ENCODE results near the gene RAC2.

RAC2 gene

GRCh38 chr22:37184816-37185541 lies 59.1 kb downstream of the RAC2 start:
- no peak for DNase-seq

- DNase-seq, result no peak
These were observed 59.7 kb downstream of the RAC2 start for GRCh38 chr22:37184380-37184755.

- no peak for DNase-seq
These were observed 60.4 kb downstream of the RAC2 start for GRCh38 chr22:37183432-37184379.

- no peak for DNase-seq
These were observed 61.2 kb downstream of the RAC2 start for GRCh38 chr22:37182949-37183245.

GRCh38 chr22:37182101-37182948 lies 61.7 kb downstream of the RAC2 start:
- DNase-seq, result no peak

GRCh38 chr22:37181681-37182080 lies 62.4 kb downstream of the RAC2 start:
- DNase-seq, result no peak

GRCh38 chr22:37180531-37181231 lies 63.4 kb downstream of the RAC2 start:
- no peak for DNase-seq

- no peak for DNase-seq
These were observed 64.2 kb downstream of the RAC2 start for GRCh38 chr22:37179622-37180420.

GRCh38 chr22:37179126-37179470 lies 65.0 kb downstream of the RAC2 start:
- DNase-seq, result no peak

GRCh38 chr22:37178350-37179125 lies 65.5 kb downstream of the RAC2 start:
- no peak for DNase-seq

GRCh38 chr22:37177755-37178154 lies 66.3 kb downstream of the RAC2 start:
- no peak for DNase-seq

GRCh38 chr22:37177221-37177620 lies 66.8 kb downstream of the RAC2 start:
- DNase-seq, result no peak

- no peak for DNase-seq
These were observed 67.5 kb downstream of the RAC2 start for GRCh38 chr22:37176464-37177061.

- DNase-seq, result no peak
These were observed 68.4 kb downstream of the RAC2 start for GRCh38 chr22:37175414-37176281.

Measured in activated CD4-positive, alpha-beta T cell treated with anti-CD3 and anti-CD28 coated beads for 4 hours (primary cell).